AG04450 (cell line): Measurements from ENCODE around the gene MCRIP2. TPM values are rescaled to one million over a fixed set of nuclear protein-coding genes. Genes with fewer than 3 reads are reported as not detected.

Experiments
- CTCF ChIA-PET: fragments of 300-600, 350-600 bp; formaldehyde crosslinking; extraction: SDS; loops from one replicate; lab custom pipeline; 2022; ENCODE audit warnings: antibody characterized with exemption, inconsistent platforms; lab: Charles Lee
- POLR2A ChIA-PET: fragments of 350-600 bp; formaldehyde crosslinking; extraction: SDS; loops from one replicate; lab custom pipeline; 2021; ENCODE audit warnings: antibody characterized with exemption, inconsistent platforms; lab: Yijun Ruan, JAX
- DNase-seq: peaks from one replicate; pipeline ENCODE4 v3.0.0-alpha.2; 2011; ENCODE audit warnings: low read depth, low spot score
- H3K27ac ChIP-seq: one replicate; pipeline ENCODE4 v1.5.1; 2012; ENCODE audit warnings: low read depth, low read length, control low read depth
- H3K27me3 ChIP-seq: one replicate; pipeline ENCODE4 v1.6.0; 2012; ENCODE audit warnings: low read length; ENCODE audit not compliant: control insufficient read depth, insufficient read depth
- H3K4me3 ChIP-seq: 2 replicates; pipeline ENCODE4 v1.5.1; 2011; ENCODE audit warnings: mild to moderate bottlenecking, low read depth, low read length, control low read depth
- H3K9me3 ChIP-seq: 2 replicates; pipeline ENCODE4 v1.5.1; 2012; ENCODE audit warnings: low read length; ENCODE audit not compliant: control insufficient read depth, insufficient read depth
- CTCF ChIP-seq: IDR thresholded peaks from 2 replicates; pipeline ENCODE4 v1.5.1; 2011; ENCODE audit warnings: low read depth, low read length, control low read depth, inconsistent platforms
- polyA plus RNA-seq: library from polyadenylated mRNA; depleted of rRNA; stranded (reverse); fragments of >200 nt; gene quantifications from 2 replicates; pipeline ENCODE4 v1.2.3, GENCODE V29; 2011

Gene MCRIP2
- polyA plus RNA-seq, 1 experiment = 6.7 TPM

GRCh38 chr16:631808-632358, 9.7 kb upstream of the MCRIP2 start:
- Histone ChIP-seq H3K9me3 (peaks cover 10% of the 10 kb centered on the region; the same call in 1 of the 2 replicates), H3K4me3 (no peak overlapping the region), H3K27me3 (no peaks in the 10 kb centered on the region), H3K27ac (no peak overlapping the region)
- ChIA-PET CTCF (no interaction called here), POLR2A (no interaction called here)
- no peak for DNase-seq
- TF ChIP-seq CTCF = no peak

- POLR2A ChIA-PET = no interaction called here
- Histone ChIP-seq H3K9me3 (peaks cover 3% of the 10 kb centered on the region; the same call in 1 of the 2 replicates), H3K27me3 (no peaks in the 10 kb centered on the region), H3K27ac (no peak overlapping the region), H3K4me3 (no peak overlapping the region)
- TF ChIP-seq CTCF = no peak
- CTCF ChIA-PET = no interaction called here
- DNase-seq = no peak
These were observed 8.9 kb upstream of the MCRIP2 start for GRCh38 chr16:632486-633335.

- TF ChIP-seq CTCF = no peak
- Histone ChIP-seq H3K9me3 (no peaks in the 10 kb centered on the region; the same call in 1 of the 2 replicates), H3K4me3 (no peak overlapping the region), H3K27me3 (no peaks in the 10 kb centered on the region), H3K27ac (no peak overlapping the region)
- ChIA-PET POLR2A (no interaction called here), CTCF (no interaction called here)
- DNase-seq = no peak
These were observed 8.1 kb upstream of the MCRIP2 start for GRCh38 chr16:633336-634050.

GRCh38 chr16:634051-634670, 7.5 kb upstream of the MCRIP2 start:
- H3K9me3 ChIP-seq = no peaks in the 10 kb centered on the region; the same call in 1 of the 2 replicates
- ChIA-PET CTCF (no interaction called here), POLR2A (no interaction called here)
- H3K27me3 ChIP-seq = no peaks in the 10 kb centered on the region
- DNase-seq = no peak
- no peak overlapping the region for H3K4me3 ChIP-seq
- no peak overlapping the region for H3K27ac ChIP-seq
- no peak for TF ChIP-seq CTCF
